Measurements from ENCODE around the gene ZNF521. TPM values are rescaled to one million over a fixed set of nuclear protein-coding genes. Genes with fewer than 3 reads are reported as not detected.

ZNF521 gene
- total and polyA plus RNA-seq, 2 of the 13 experiments (the other 11 are each of a cell fraction or from before 2014, with no cell fraction given): 0.02 TPM; not detected in 1

DNA sequence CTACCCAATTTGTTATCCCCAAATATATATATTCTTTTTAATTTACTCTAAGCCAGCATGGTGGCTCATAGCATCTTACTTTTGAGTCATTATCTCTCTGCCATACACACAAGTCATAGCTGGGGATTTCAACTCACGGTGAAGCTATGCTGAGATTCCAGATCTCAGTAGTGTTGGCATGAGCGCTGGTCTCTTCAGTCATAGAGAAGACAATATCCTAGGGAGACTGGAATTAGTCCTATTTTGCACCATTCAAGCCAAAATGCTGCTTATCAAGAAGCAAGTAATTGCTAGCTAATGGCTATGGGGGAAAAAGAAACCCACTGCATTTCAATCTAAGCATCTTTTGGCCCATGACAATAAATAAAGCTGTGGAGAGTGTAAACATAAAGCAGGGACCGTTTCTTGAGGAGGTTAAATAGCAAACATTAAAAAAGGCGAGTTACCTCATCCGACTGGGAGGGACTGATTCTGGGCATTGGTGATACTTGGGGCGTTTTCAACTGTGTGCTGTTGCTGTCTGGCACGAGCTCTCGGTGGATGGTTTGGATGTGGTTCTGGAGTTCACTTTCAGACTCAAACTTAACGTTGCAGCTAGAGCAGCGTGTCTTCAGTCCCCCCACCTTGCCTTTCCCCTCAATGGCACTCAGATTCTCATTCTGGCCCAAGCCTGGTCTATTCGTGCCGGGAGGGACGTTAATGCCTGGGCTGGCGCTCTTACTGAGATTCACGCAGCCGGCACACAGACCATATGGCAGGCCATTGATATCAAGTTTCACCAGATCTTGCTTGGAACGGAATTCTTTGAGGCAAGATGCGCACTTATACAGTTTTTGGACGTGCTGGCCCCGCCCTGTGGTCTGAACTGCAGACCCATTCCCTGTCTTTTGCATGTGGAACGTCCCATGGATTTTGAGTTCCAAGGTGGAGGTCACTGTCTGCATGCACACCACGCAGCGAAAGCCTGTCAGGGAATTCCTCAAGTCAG, 127.8 kb downstream of the ZNF521 start (continued):
- TF ChIP-seq, protein P1, sequence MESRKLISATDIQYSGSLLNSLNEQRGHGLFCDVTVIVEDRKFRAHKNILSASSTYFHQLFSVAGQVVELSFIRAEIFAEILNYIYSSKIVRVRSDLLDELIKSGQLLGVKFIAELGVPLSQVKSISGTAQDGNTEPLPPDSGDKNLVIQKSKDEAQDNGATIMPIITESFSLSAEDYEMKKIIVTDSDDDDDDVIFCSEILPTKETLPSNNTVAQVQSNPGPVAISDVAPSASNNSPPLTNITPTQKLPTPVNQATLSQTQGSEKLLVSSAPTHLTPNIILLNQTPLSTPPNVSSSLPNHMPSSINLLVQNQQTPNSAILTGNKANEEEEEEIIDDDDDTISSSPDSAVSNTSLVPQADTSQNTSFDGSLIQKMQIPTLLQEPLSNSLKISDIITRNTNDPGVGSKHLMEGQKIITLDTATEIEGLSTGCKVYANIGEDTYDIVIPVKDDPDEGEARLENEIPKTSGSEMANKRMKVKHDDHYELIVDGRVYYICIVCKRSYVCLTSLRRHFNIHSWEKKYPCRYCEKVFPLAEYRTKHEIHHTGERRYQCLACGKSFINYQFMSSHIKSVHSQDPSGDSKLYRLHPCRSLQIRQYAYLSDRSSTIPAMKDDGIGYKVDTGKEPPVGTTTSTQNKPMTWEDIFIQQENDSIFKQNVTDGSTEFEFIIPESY (CRISPR knock-in tag; IDR thresholded peaks at IDR 0.05): no peak
- TF ChIP-seq MYNN (CRISPR knock-in tag; IDR thresholded peaks at IDR 0.05; ENCODE audit: low read depth) (no peak), ZMYM4 (CRISPR knock-in tag; IDR thresholded peaks at IDR 0.05) (no peak), HMG20A (CRISPR knock-in tag; IDR thresholded peaks at IDR 0.05; ENCODE audit: borderline replicate concordance) (no peak), ZFX (CRISPR knock-in tag; IDR thresholded peaks at IDR 0.05; ENCODE audit: low read depth) (no peak), SRY (CRISPR knock-in tag; IDR thresholded peaks at IDR 0.05) (no peak), ZFP90 (CRISPR knock-in tag; IDR thresholded peaks at IDR 0.05; ENCODE audit: borderline replicate concordance) (no peak), ZNF816 (CRISPR knock-in tag; IDR thresholded peaks at IDR 0.05; ENCODE audit: borderline replicate concordance) (no peak)
- TF ChIP-seq, protein P2, sequence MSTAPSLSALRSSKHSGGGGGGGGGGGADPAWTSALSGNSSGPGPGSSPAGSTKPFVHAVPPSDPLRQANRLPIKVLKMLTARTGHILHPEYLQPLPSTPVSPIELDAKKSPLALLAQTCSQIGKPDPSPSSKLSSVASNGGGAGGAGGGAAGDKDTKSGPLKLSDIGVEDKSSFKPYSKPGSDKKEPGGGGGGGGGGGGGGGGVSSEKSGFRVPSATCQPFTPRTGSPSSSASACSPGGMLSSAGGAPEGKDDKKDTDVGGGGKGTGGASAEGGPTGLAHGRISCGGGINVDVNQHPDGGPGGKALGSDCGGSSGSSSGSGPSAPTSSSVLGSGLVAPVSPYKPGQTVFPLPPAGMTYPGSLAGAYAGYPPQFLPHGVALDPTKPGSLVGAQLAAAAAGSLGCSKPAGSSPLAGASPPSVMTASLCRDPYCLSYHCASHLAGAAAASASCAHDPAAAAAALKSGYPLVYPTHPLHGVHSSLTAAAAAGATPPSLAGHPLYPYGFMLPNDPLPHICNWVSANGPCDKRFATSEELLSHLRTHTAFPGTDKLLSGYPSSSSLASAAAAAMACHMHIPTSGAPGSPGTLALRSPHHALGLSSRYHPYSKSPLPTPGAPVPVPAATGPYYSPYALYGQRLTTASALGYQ (CRISPR knock-in tag; IDR thresholded peaks at IDR 0.05): no peak
